A549 (cell line): ENCODE results near the gene PUS3. TPM values are rescaled to one million over a fixed set of nuclear protein-coding genes. Genes with fewer than 3 reads are reported as not detected.

Experiments used
- ATAC-seq, 2 experiments: fragments of 200-7000 bp in 1 of 2; fragments of >200 bp in 1 of 2; cut with Nextera tagmentation in 1 of 2; cut with Tn5 transposase in 1 of 2; 3 replicates each; pipeline versions ENCODE4 v1.8.0 to v1.9.1; 2018 to 2020; ENCODE audit warnings: mild to moderate bottlenecking in 1 of 2, moderate library complexity in 1 of 2
- CTCF ChIA-PET: fragments of 300-600 bp; sonication (Branson Sonifier 250); formaldehyde crosslinking; extraction: SDS; loops from one replicate; lab custom pipeline; 2021; ENCODE audit warnings: antibody characterized with exemption, inconsistent platforms; lab: Yijun Ruan, JAX
- POLR2A ChIA-PET: fragments of 350-600 bp; formaldehyde crosslinking; extraction: SDS; loops from one replicate; lab custom pipeline; 2021; ENCODE audit warnings: antibody characterized with exemption, inconsistent platforms; lab: Yijun Ruan, JAX
- DNase-seq, 2 experiments: peaks; one replicate each; pipeline versions ENCODE4 v3.0.0 to v3.0.0-alpha.2; 2011 to 2016; ENCODE audit warnings: low read depth in 1 of 2, low spot score in 1 of 2
- FAIRE-seq: peaks from 2 replicates; lab custom pipeline; 2011; peaks lifted over from hg19 to GRCh38; lab: Jason Lieb, UNC
- H3K27ac ChIP-seq, 2 experiments: fragments of >200 bp; sonication (Bioruptor Twin); formaldehyde crosslinking; 3 replicates each; pipeline ENCODE4 v1.5.1; 2016 to 2017
- H3K4me1 ChIP-seq: fragments of >200 bp; sonication (Bioruptor Twin); formaldehyde crosslinking; 3 replicates; pipeline ENCODE4 v1.6.1; 2016
- H3K4me2 ChIP-seq: fragments of >200 bp; sonication (Bioruptor Twin); formaldehyde crosslinking; 3 replicates; pipeline ENCODE4 v1.6.1; 2016
- H3K4me3 ChIP-seq: fragments of >200 bp; sonication (Bioruptor Twin); formaldehyde crosslinking; 3 replicates; pipeline ENCODE4 v1.5.1; 2016
- H3K9me3 ChIP-seq: fragments of >200 bp; sonication (Bioruptor Twin); formaldehyde crosslinking; 3 replicates; pipeline ENCODE4 v1.6.1; 2016
- ATOH8 ChIP-seq: fragments of 250-450 bp; sonication (Bioruptor Pico); IDR thresholded peaks from 2 replicates; pipeline ENCODE4 v1.5.0; 2020; ENCODE audit warnings: low read depth, mild to moderate bottlenecking, moderate library complexity
- BHLHE40 ChIP-seq: IDR thresholded peaks from 2 replicates; pipeline ENCODE4 v1.6.1; 2012; ENCODE audit warnings: low read depth, low read length, inconsistent platforms
- CBX8 ChIP-seq: fragments of 200-600 bp; sonication (generic); IDR thresholded peaks from 2 replicates; pipeline ENCODE4 v1.6.1; 2016
- CEBPB ChIP-seq, 2 experiments: fragments of >200 bp in 1 of 2; sonication (Bioruptor Twin) in 1 of 2; formaldehyde crosslinking in 1 of 2; IDR thresholded peaks; 2 replicates each; pipeline ENCODE4 v1.6.1; 2012 to 2016
- CHD2 ChIP-seq: fragments of 150-350 bp; IDR thresholded peaks from 2 replicates; pipeline ENCODE4 v1.6.1; 2014; ENCODE audit warnings: low read length; ENCODE audit not compliant: partially characterized antibody
- CHD4 ChIP-seq: fragments of 200-600 bp; sonication (generic); IDR thresholded peaks from 2 replicates; pipeline ENCODE4 v1.6.1; 2016; ENCODE audit warnings: antibody characterized with exemption, mild to moderate bottlenecking, borderline replicate concordance
- CTCF ChIP-seq: fragments of >200 bp; sonication (Bioruptor Twin); formaldehyde crosslinking; IDR thresholded peaks from 3 replicates; pipeline ENCODE4 v1.5.1; 2016
- EP300 ChIP-seq, 2 experiments: fragments of >200 bp; sonication (Bioruptor Twin); formaldehyde crosslinking; IDR thresholded peaks; 2 replicates in 1 of 2; 3 replicates in 1 of 2; pipeline ENCODE4 v1.6.1; 2016 to 2017
- ESRRA ChIP-seq: fragments of 150-350 bp; IDR thresholded peaks from 2 replicates; pipeline ENCODE4 v1.6.1; 2014; ENCODE audit warnings: mild to moderate bottlenecking, low read length, borderline replicate concordance
- FOSB ChIP-seq: fragments of 250-450 bp; sonication (Bioruptor Pico); IDR thresholded peaks from 2 replicates; pipeline ENCODE4 v1.5.0; 2020; ENCODE audit warnings: mild to moderate bottlenecking, moderate library complexity
- HOXA7 ChIP-seq: fragments of 250-450 bp; sonication (Bioruptor Pico); IDR thresholded peaks from 2 replicates; pipeline ENCODE4 v1.5.0; 2020; ENCODE audit warnings: mild to moderate bottlenecking, moderate library complexity
- HOXB13 ChIP-seq: fragments of 250-450 bp; sonication (Bioruptor Pico); IDR thresholded peaks from 2 replicates; pipeline ENCODE4 v1.5.0; 2020; ENCODE audit warnings: low read depth, mild to moderate bottlenecking, moderate library complexity
- HOXB5 ChIP-seq: fragments of 250-450 bp; sonication (Bioruptor Pico); IDR thresholded peaks from 2 replicates; pipeline ENCODE4 v1.5.0; 2020; ENCODE audit warnings: mild to moderate bottlenecking, moderate library complexity
- JUNB ChIP-seq: fragments of >200 bp; sonication (Bioruptor Twin); formaldehyde crosslinking; IDR thresholded peaks from 2 replicates; pipeline ENCODE4 v1.6.1; 2016
- MAZ ChIP-seq: fragments of 150-350 bp; IDR thresholded peaks from 2 replicates; pipeline ENCODE4 v1.6.1; 2014; ENCODE audit warnings: antibody characterized with exemption, low read depth, low read length, borderline replicate concordance
- MYC ChIP-seq: IDR thresholded peaks from 2 replicates; pipeline ENCODE4 v1.6.1; 2012; ENCODE audit warnings: mild to moderate bottlenecking, inconsistent platforms, low read length, improper control_type of control experiment, borderline replicate concordance
- NR3C1 ChIP-seq: fragments of >200 bp; sonication (Bioruptor Twin); formaldehyde crosslinking; IDR thresholded peaks from 3 replicates; pipeline ENCODE4 v1.6.1; 2017
- RAD21 ChIP-seq, 2 experiments: fragments of >200 bp in 1 of 2; sonication (Bioruptor Twin) in 1 of 2; formaldehyde crosslinking in 1 of 2; IDR thresholded peaks in 1 of 2; conservative IDR thresholded peaks in 1 of 2; 2 replicates in 1 of 2; 3 replicates in 1 of 2; pipeline ENCODE4 v1.6.1; 2012 to 2018; ENCODE audit warnings: inconsistent platforms in 1 of 2
- RCOR1 ChIP-seq: fragments of 150-350 bp; IDR thresholded peaks from 2 replicates; pipeline ENCODE4 v1.6.1; 2014; ENCODE audit warnings: antibody characterized with exemption, low read length, low read depth
- TFCP2L1 ChIP-seq: fragments of 250-450 bp; sonication (Bioruptor Pico); IDR thresholded peaks from 2 replicates; pipeline ENCODE4 v1.5.0; 2021; ENCODE audit warnings: mild to moderate bottlenecking
- USF2 ChIP-seq: fragments of 450-650 bp; IDR thresholded peaks from 2 replicates; pipeline ENCODE4 v1.6.1; 2014; ENCODE audit warnings: antibody characterized with exemption
- ZFP36 ChIP-seq: fragments of 450-650 bp; IDR thresholded peaks from 2 replicates; pipeline ENCODE4 v1.6.1; 2014; ENCODE audit warnings: borderline replicate concordance; ENCODE audit not compliant: partially characterized antibody
- ZSCAN20 ChIP-seq: fragments of 250-450 bp; sonication (Bioruptor Pico); IDR thresholded peaks from 2 replicates; pipeline ENCODE4 v1.8.0; 2022; ENCODE audit warnings: mild to moderate bottlenecking, moderate library complexity
- WGBS: methylation state at CpG from one replicate; pipeline ENCODE4 v1.1.6; 2017; ENCODE audit errors: missing lambda C conversion rate; 5-methylcytosine and 5-hydroxymethylcytosine counted together
- polyA plus RNA-seq, 4 experiments: library from polyadenylated mRNA; depleted of rRNA in 3 of 4; stranded (reverse); fragments of >200 nt; fragmentation: RNase III in 1 of 4; extraction: RNeasy Plus Mini Kit Qiagen cat#74134 plus additional on column Dnase treatment in 1 of 4; gene quantifications; 2 replicates in 3 of 4; 3 replicates in 1 of 4; pipeline ENCODE4 v1.2.3, GENCODE V29; 2011 to 2017
- TF ChIP-seq, protein P1 (sequence below): IDR thresholded peaks from 2 replicates; pipeline ENCODE4 v1.6.1; 2012; ENCODE audit warnings: low read depth, borderline replicate concordance

Gene PUS3
- polyA plus RNA-seq, 2 of the 4 experiments (the other 2 are of a cell fraction): 5.0 to 8.0 TPM

DNA sequence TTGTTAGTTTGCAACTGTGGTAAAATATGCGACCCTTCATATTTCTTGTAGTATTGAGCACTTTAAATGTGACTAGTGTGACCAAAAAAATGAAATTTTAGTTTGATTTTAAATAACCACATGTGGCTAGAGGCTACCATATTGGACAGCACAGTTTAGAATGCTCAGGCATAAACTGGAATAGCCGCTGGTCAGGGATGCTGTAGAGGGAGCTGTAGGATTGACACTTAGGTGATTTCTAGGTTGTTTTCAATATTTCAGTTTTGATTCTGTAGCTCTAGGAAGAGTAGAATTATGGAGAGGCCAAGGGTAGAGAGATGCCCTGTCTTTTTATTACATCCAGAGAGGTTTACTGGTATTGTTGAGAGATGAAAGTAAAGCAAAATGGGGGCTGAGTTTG is 32.0 kb upstream of the PUS3 start:
- H3K4me3 ChIP-seq: no peak overlapping the region
- no peaks in the 10 kb centered on the region for H3K4me1 ChIP-seq
- CTCF ChIA-PET: interaction anchor here (1.0 kb wide), 1 partner anchor 259 kb away, joined by 3 read pairs; no protein-coding TSS in a partner anchor
- no peaks in the 10 kb centered on the region for H3K9me3 ChIP-seq
- no peak for FAIRE-seq
- no peak overlapping the region for H3K27ac ChIP-seq
- no peak overlapping the region for H3K4me2 ChIP-seq
- no peak for TF ChIP-seq ESRRA
- no peak for TF ChIP-seq CEBPB (IDR thresholded peaks at IDR 0.05)
- TF ChIP-seq ZSCAN20 (CRISPR knock-in tag): no peak
- TF ChIP-seq USF2: no peak
- TF ChIP-seq, all 56 proteins: peak for 0
- ATAC-seq (no peak), DNase-seq (no peak)
- POLR2A ChIA-PET: no interaction called here
- WGBS: 64% methylated on average over 2 of the region's 2 CpGs

- Histone ChIP-seq H3K27ac (no peak overlapping the region), H3K9me3 (no peaks in the 10 kb centered on the region), H3K4me1 (no peaks in the 10 kb centered on the region), H3K4me2 (no peak overlapping the region), H3K4me3 (no peak overlapping the region)
- FAIRE-seq: no peak
- DNase-seq: no peak
- ChIA-PET POLR2A (no interaction called here), CTCF (interaction anchor here (1.0 kb wide), 1 partner anchor 259 kb away, joined by 3 read pairs; no protein-coding TSS in a partner anchor)
- no peak for ATAC-seq
- WGBS: 84% methylated on average over 8 of the region's 8 CpGs
- TF ChIP-seq ZSCAN20 (CRISPR knock-in tag) (no peak), TFCP2L1 (CRISPR knock-in tag) (no peak), CHD4 (no peak), CTCF (no peak)
Measured at GRCh38 chr11:125934473-125934872, 31.5 kb upstream of the PUS3 start.

DNA sequence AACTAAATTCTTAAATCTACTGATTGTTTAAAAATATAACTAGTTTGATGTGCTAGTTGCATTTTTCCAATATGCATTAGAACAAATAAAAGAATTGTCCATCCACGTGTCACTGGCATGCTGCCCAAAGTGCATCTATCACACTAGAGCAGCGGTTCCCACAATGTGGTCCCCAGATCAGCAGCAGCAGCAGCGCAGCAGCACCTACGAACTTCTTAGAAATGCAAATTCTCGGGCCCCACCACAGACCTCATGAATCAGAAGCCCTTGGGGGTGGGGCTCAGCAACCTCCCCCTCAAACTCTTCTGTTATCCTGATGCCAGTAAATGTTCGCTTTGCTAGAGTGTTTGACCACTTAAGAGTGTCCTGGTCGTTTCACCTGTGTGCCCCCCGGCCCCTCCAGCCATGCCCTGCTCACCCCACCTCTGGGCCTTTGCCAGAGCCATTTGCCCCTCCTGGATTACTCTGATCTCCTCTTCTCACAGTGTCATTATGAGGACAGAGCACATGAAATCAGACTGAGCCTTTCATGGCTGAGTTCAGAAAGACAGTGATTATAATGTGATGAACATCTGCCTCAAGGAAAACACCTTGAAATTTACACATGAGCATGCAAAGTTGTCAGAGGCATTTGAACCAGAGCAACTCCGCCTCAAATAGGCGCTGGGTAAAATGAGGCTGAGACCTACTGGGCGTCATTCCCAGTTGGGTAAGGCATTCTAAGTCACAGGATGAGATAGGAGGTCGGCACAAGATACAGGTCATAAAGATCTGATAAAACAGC is 30.2 kb upstream of the PUS3 start:
- Histone ChIP-seq H3K9me3 (no peaks in the 10 kb centered on the region), H3K4me3 (no peak overlapping the region), H3K4me1 (no peaks in the 10 kb centered on the region)
- POLR2A ChIA-PET: no interaction called here
- TF ChIP-seq, protein P1, sequence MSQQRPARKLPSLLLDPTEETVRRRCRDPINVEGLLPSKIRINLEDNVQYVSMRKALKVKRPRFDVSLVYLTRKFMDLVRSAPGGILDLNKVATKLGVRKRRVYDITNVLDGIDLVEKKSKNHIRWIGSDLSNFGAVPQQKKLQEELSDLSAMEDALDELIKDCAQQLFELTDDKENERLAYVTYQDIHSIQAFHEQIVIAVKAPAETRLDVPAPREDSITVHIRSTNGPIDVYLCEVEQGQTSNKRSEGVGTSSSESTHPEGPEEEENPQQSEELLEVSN: no peak
- TF ChIP-seq RAD21 (conservative IDR thresholded peaks at IDR 0.05 in 1 of 2, IDR thresholded peaks at IDR 0.05 in 1 of 2): no peak
- TF ChIP-seq ZFP36: no peak
- TF ChIP-seq JUNB: no peak
- TF ChIP-seq ATOH8: no peak
- TF ChIP-seq RCOR1: no peak
- TF ChIP-seq NR3C1: no peak
- no peak for TF ChIP-seq FOSB (CRISPR knock-in tag)
- no peak for TF ChIP-seq MYC
- no peak for TF ChIP-seq BHLHE40
- TF ChIP-seq CBX8: no peak
- TF ChIP-seq CHD2: no peak
- TF ChIP-seq HOXA7 (CRISPR knock-in tag): no peak
- no peak for TF ChIP-seq HOXB13
- TF ChIP-seq MAZ: no peak
- TF ChIP-seq HOXB5 (CRISPR knock-in tag): no peak
- no peak for TF ChIP-seq EP300 (IDR thresholded peaks at IDR 0.05)
- TF ChIP-seq, all 56 proteins: peak for 0
- FAIRE-seq: no peak
- ATAC-seq: no peak
- Histone ChIP-seq H3K4me2 (no peak overlapping the region), H3K27ac (no peak overlapping the region)
- no peak for DNase-seq
- WGBS: 49% methylated on average over 10 of the region's 12 CpGs
- CTCF ChIA-PET: interaction anchor here (1.2 kb wide), 1 partner anchor 10 kb away, joined by 5 read pairs; no protein-coding TSS in a partner anchor
